ENCODE results near the gene EXOC6.

- TF ChIP-seq CTCF (conservative IDR thresholded peaks at IDR 0.05): no peak
- TF ChIP-seq EZH2 (IDR thresholded peaks at IDR 0.05; ENCODE audit: low read depth): no peak
Observed at GRCh38 chr10:93061594-93062513, 213.5 kb downstream of the EXOC6 start.

Data from PC-9 (cell line).